SJSA1 (cell line): Measurements from ENCODE around the gene LAMA3. TPM values are rescaled to one million over a fixed set of nuclear protein-coding genes. Genes with fewer than 3 reads are reported as not detected.

Source experiments
- DNase-seq, 2 experiments: peaks; one replicate each; pipeline ENCODE4 v3.0.0-alpha.2; 2015 to 2020; ENCODE audit warnings: low spot score in 2 of 2, low read depth in 1 of 2
- H3K27ac ChIP-seq: fragments of 250-450 bp; sonication (Bioruptor Pico); 2 replicates; pipeline ENCODE4 v1.5.1; 2020; ENCODE audit warnings: mild to moderate bottlenecking, moderate library complexity
- H3K27me3 ChIP-seq: fragments of 250-450 bp; sonication (Bioruptor Pico); replicated peaks from 2 replicates; pipeline ENCODE4 v1.5.1; 2020; ENCODE audit warnings: mild to moderate bottlenecking, moderate library complexity
- H3K36me3 ChIP-seq: fragments of 250-450 bp; sonication (Bioruptor Pico); 2 replicates; pipeline ENCODE4 v1.5.1; 2020; ENCODE audit warnings: mild to moderate bottlenecking
- H3K4me1 ChIP-seq: fragments of 250-450 bp; sonication (Bioruptor Pico); replicated peaks from 2 replicates; pipeline ENCODE4 v1.6.1; 2021; ENCODE audit warnings: mild to moderate bottlenecking
- H3K4me3 ChIP-seq: fragments of 250-450 bp; sonication (Bioruptor Pico); 2 replicates; pipeline ENCODE4 v1.5.1; 2020; ENCODE audit warnings: mild to moderate bottlenecking
- H3K9me3 ChIP-seq: fragments of 250-450 bp; sonication (Bioruptor Pico); replicated peaks from 2 replicates; pipeline ENCODE4 v1.5.1; 2020; ENCODE audit warnings: mild to moderate bottlenecking
- total RNA-seq: library from RNA; depleted of rRNA; stranded (reverse); fragments of >200 nt; shearing (Covaris generic); gene quantifications from 2 replicates; pipeline ENCODE4 v1.2.3, GENCODE V29; 2014

Gene LAMA3
- total RNA-seq, 1 experiment from 2014 or later, result 0.61 TPM

DNA sequence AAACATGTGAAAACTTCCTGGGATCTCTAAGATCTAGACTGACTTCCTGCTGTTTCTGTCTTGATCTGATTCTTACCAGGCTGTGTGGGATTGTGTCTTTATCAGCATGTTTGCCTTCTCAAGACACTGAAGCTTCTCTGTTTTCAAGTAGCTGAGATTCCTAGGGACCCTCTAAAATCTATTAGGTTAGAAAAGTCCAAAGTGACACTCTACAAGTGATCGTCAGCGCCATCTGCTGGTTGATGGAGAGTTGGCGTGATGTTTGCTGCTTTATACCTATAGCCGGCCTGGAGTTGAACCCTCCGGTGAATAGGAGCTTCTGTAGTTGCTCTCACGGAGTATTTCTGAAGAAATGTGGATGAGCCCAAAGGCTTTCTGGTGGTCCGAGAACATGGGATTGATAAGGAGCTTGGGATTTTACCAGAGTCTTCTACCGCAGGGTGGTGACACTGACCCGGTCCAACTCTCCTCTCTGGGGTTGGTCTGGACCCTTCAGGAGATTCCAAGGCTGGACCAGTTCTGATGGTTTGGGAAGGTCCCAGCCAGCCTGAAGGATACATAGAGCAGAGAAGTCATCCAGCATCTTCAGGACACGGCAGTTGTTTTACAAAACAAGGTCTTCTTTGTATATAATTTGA, 229.3 kb downstream of the LAMA3 start:
- Histone ChIP-seq H3K27me3 (no peaks in the 10 kb centered on the region; the same call in 1 of the 2 replicates), H3K27ac (no peak overlapping the region), H3K4me3 (no peak overlapping the region), H3K36me3 (no peaks in the 10 kb centered on the region), H3K9me3 (no peaks in the 10 kb centered on the region), H3K4me1 (no peaks in the 10 kb centered on the region)
- peak; percentile 59 to 74 for DNase-seq

- H3K27me3 ChIP-seq, result no peaks in the 10 kb centered on the region; the same call in 1 of the 2 replicates
- DNase-seq, result no peak
- H3K27ac ChIP-seq, result no peak overlapping the region
- H3K36me3 ChIP-seq, result no peaks in the 10 kb centered on the region
- peaks cover 7% of the 10 kb centered on the region for H3K4me1 ChIP-seq
- no peak overlapping the region for H3K4me3 ChIP-seq
- no peaks in the 10 kb centered on the region for H3K9me3 ChIP-seq
Observed at GRCh38 chr18:23920054-23920453, 230.8 kb downstream of the LAMA3 start.

DNA sequence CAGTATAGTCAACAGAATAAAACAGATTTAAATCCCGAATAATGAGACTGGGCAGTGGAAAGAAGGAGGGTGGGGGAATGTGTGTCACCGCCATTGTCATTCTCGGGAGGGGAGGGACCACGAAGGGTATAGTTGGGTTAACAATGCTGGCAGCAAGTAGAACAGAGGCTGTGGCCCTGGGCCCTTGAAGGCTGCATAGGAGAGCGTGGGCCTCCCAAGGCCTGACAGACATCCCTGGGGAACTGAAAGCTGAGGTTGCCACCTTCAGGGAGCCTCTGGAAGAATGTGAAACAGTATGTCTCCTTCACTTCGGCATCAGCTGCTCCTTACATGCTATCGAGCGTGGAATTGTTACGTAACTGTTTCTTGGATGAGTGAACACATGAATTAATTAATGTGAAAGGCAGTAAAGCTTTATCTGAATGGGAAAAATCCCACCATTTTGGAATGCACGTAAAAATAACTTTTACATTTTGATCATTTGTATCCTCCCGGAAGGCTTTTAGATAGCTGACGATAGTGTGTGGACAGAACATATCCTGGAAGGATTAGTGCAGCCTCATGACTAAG, 232.5 kb downstream of the LAMA3 start:
- Histone ChIP-seq H3K4me1 (peaks cover 16% of the 10 kb centered on the region), H3K9me3 (no peaks in the 10 kb centered on the region), H3K27me3 (no peaks in the 10 kb centered on the region; the same call in 1 of the 2 replicates), H3K27ac (no peak overlapping the region), H3K4me3 (no peak overlapping the region), H3K36me3 (no peaks in the 10 kb centered on the region)
- DNase-seq, result no peak

GRCh38 chr18:23922939-23923338, 233.7 kb downstream of the LAMA3 start:
- H3K27me3 ChIP-seq, result no peaks in the 10 kb centered on the region; the same call in 1 of the 2 replicates
- peaks cover 25% of the 10 kb centered on the region for H3K4me1 ChIP-seq
- H3K27ac ChIP-seq, result no peak overlapping the region
- no peaks in the 10 kb centered on the region for H3K36me3 ChIP-seq
- DNase-seq, result no peak
- H3K9me3 ChIP-seq, result no peaks in the 10 kb centered on the region
- H3K4me3 ChIP-seq, result no peak overlapping the region

- Histone ChIP-seq H3K9me3 (no peaks in the 10 kb centered on the region), H3K27ac (no peak overlapping the region), H3K4me1 (peaks cover 36% of the 10 kb centered on the region), H3K4me3 (no peak overlapping the region), H3K36me3 (no peaks in the 10 kb centered on the region), H3K27me3 (no peaks in the 10 kb centered on the region)
- DNase-seq, result peak; percentile 49 to 64
Observed at GRCh38 chr18:23924813-23925212, 235.6 kb downstream of the LAMA3 start.

DNA sequence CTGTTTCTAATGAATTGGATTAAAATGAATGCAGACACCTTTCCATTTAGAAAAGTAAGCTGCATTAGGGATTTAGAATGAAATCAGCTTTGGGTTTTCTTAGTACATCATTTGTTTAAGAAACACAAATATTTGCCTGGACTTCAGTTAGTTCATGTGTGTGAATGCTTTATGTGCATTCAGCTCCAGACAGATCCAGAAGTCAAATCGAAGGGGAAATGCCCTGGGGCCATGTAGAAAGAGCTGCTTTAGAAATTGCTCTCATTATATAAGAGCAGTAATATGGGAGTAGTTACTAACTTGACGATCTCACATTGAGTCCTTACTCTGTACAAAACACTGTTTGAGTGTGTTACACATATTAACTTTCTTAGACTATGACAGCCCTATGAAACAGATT, 237.3 kb downstream of the LAMA3 start:
- Histone ChIP-seq H3K27me3 (no peaks in the 10 kb centered on the region), H3K36me3 (no peaks in the 10 kb centered on the region), H3K4me1 (peaks cover 36% of the 10 kb centered on the region), H3K27ac (no peak overlapping the region), H3K9me3 (no peaks in the 10 kb centered on the region), H3K4me3 (no peak overlapping the region)
- DNase-seq, result no peak

DNA sequence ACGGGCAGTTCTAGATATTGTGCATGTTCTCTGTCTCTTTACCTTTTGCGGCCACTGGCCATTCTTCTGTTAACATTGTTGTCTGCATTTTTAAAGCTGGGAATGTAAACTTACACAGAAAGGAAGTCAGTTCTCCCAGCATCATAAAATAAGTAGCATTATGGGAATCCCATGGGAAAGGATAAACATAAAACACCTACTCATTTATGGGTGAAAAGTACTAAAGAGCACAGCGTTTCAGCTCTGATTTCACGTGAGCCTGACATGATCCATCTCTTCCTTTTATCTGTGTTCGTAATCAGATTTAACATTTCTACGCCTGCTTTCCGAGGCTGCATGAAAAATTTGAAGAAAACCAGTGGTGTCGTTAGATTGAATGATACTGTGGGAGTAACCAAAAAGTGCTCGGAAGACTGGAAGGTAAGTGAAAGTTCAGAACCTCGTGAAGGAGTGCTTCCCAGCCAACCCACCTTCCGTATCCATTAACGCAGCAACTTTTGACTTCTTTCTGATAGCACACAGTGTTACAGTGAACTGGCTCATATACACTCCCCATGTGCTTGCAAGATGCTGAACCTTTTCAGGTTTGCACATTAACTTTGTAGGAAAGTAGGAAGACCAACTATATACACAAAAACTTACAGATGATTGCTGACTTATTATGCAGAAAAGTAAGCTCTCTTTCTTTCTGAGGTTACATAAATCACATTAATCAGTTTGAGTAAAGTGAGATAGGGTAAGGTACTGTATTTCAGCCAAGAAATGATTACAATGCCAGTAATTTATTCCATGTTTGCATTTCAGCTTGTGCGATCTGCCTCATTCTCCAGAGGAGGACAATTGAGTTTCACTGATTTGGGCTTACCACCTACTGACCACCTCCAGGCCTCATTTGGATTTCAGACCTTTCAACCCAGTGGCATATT, 238.8 kb downstream of the LAMA3 start:
- Histone ChIP-seq H3K27me3 (no peaks in the 10 kb centered on the region), H3K9me3 (no peaks in the 10 kb centered on the region), H3K27ac (peak overlapping the region; percentile 40), H3K4me3 (peak overlapping the region; percentile 5; the same call in 1 of the 2 replicates), H3K36me3 (no peaks in the 10 kb centered on the region), H3K4me1 (peaks cover 36% of the 10 kb centered on the region)
- peak in 1 of 2 experiments; percentile 58 for DNase-seq

GRCh38 chr18:23929362-23929930, 240.2 kb downstream of the LAMA3 start:
- Histone ChIP-seq H3K27me3 (no peaks in the 10 kb centered on the region), H3K36me3 (no peaks in the 10 kb centered on the region), H3K9me3 (no peaks in the 10 kb centered on the region), H3K27ac (no peak overlapping the region), H3K4me3 (no peak overlapping the region), H3K4me1 (peaks cover 36% of the 10 kb centered on the region)
- DNase-seq, result no peak

DNA sequence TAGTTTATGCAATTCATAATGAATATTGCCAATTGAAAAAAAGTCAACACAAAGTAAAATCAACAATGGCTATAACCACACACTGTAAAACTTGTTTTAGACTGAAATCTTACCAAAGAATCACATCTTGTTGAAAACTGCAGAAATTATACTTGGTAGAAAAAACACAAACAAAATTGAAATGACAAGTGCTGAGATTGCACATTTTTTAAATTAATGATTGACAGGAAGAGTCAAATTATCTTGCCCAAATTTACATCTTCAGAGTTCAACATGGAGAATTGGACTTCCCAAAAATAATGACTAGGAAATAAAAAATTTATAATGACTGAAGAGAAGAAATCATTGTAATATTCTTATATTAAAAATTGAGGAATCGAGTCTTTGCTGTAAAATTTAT, 240.7 kb downstream of the LAMA3 start:
- peaks cover 30% of the 10 kb centered on the region for H3K4me1 ChIP-seq
- H3K4me3 ChIP-seq, result no peak overlapping the region
- no peaks in the 10 kb centered on the region for H3K9me3 ChIP-seq
- H3K27me3 ChIP-seq, result no peaks in the 10 kb centered on the region
- H3K36me3 ChIP-seq, result no peaks in the 10 kb centered on the region
- H3K27ac ChIP-seq, result no peak overlapping the region
- no peak for DNase-seq

DNA sequence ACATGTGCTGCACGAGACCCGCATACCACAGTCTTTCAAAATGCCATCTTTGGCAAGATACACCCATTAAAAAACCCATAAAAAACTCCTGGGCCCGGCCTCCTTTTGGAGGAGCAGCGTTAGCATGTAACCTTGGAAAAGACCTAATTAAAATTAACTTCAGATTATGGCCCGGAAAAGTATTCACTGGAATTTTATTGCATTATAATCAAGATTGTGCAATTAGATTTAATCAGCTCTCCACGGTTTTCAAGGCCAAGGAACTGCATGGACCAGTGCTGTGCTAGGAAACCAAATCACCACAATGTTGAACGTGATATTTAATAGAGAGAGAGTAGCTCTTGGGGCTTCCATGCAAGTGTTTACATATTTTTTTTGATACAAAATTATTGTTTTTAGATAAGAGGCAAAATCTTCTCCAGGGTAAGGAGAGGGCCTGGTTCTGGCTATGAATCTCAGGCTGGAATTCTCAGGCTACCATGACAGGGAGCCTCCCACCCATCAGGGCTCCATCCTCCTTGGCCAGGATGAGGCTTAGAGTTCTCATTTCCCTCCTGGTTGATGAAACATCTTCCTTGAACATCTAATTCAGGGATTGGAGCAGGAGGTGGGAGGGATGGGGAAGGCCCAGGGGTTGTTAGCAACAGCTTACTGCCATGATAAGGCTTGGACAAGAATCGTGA, 243.3 kb downstream of the LAMA3 start:
- Histone ChIP-seq H3K27me3 (no peaks in the 10 kb centered on the region), H3K4me1 (peaks cover 14% of the 10 kb centered on the region), H3K9me3 (no peaks in the 10 kb centered on the region), H3K27ac (no peak overlapping the region), H3K36me3 (no peaks in the 10 kb centered on the region), H3K4me3 (no peak overlapping the region)
- no peak for DNase-seq

DNA sequence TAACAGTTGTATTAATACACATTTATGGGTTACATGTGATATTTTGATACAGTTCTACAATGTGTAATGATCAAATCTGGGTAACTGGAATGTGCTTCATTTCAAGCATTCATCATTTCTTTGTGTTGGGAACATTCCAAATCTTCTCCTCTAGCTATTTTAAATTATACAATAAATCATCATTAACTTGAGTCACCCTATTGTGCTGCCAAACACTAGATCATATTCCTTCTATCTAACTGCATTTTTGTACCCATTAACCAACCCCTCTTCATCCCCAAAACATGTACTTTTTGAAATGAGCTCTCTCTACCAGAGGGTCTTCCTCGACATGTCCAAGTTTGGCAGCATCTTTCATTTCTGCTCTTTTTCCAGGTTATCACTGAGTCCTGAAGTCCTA, 244.2 kb downstream of the LAMA3 start:
- no peak for DNase-seq
- Histone ChIP-seq H3K4me1 (peaks cover 7% of the 10 kb centered on the region), H3K36me3 (no peaks in the 10 kb centered on the region), H3K9me3 (no peaks in the 10 kb centered on the region), H3K27ac (no peak overlapping the region), H3K27me3 (no peaks in the 10 kb centered on the region), H3K4me3 (no peak overlapping the region)

- Histone ChIP-seq H3K36me3 (no peaks in the 10 kb centered on the region), H3K27ac (no peak overlapping the region), H3K9me3 (no peaks in the 10 kb centered on the region), H3K27me3 (no peaks in the 10 kb centered on the region), H3K4me3 (no peak overlapping the region), H3K4me1 (no peaks in the 10 kb centered on the region)
- no peak for DNase-seq
Observed at GRCh38 chr18:23934252-23934651, 245.0 kb downstream of the LAMA3 start.

- Histone ChIP-seq H3K27me3 (no peaks in the 10 kb centered on the region), H3K36me3 (no peaks in the 10 kb centered on the region), H3K9me3 (no peaks in the 10 kb centered on the region), H3K4me3 (no peak overlapping the region), H3K4me1 (no peaks in the 10 kb centered on the region), H3K27ac (no peak overlapping the region)
- no peak for DNase-seq
Observed at GRCh38 chr18:23934863-23935262, 245.6 kb downstream of the LAMA3 start.
